Large intestine (tissue), 3 donors: ENCODE results near the gene EXOC4. TPM values are rescaled to one million over a fixed set of nuclear protein-coding genes. Genes with fewer than 3 reads are reported as not detected.
A peak's percentile ranks its signal among the peaks of the same experiment; 100 is the strongest.

Experiments used
- DNase-seq, 2 donors: peaks; one replicate each; pipeline versions ENCODE4 v3.0.0 to v3.0.0-alpha.2; 2013
- H3K27ac ChIP-seq: one replicate; pipeline ENCODE4 v1.5.1; 2013; ENCODE audit warnings: low read length
- H3K27me3 ChIP-seq: 2 replicates; pipeline ENCODE4 v1.6.1; 2013; ENCODE audit warnings: low read length; ENCODE audit not compliant: control insufficient read depth, insufficient read depth
- H3K36me3 ChIP-seq: 2 replicates; pipeline ENCODE4 v1.6.1; 2013; ENCODE audit warnings: low read length; ENCODE audit not compliant: control insufficient read depth, insufficient read depth
- H3K4me1 ChIP-seq: one replicate; pipeline ENCODE4 v1.6.1; 2013; ENCODE audit warnings: low read length; ENCODE audit not compliant: control insufficient read depth, insufficient read depth
- H3K4me3 ChIP-seq: one replicate; pipeline ENCODE4 v1.5.1; 2013; ENCODE audit warnings: low read length
- H3K9me3 ChIP-seq: one replicate; pipeline ENCODE4 v1.6.1; 2013; ENCODE audit warnings: mild to moderate bottlenecking, low read depth, low read length, moderate library complexity; ENCODE audit not compliant: control insufficient read depth
- WGBS: methylation state at CpG from one replicate; pipeline ENCODE4 v1.1.5; 2013; ENCODE audit warnings: low lambda C conversion rate; ENCODE audit not compliant: insufficient coverage; 5-methylcytosine and 5-hydroxymethylcytosine counted together
- polyA plus RNA-seq: library from polyadenylated mRNA; unstranded; fragments of 120-200 nt; gene quantifications from one replicate; pipeline ENCODE4 v1.2.1, GENCODE V29; 2013

EXOC4 gene
- polyA plus RNA-seq, 1 donor = 45.4 TPM

DNA sequence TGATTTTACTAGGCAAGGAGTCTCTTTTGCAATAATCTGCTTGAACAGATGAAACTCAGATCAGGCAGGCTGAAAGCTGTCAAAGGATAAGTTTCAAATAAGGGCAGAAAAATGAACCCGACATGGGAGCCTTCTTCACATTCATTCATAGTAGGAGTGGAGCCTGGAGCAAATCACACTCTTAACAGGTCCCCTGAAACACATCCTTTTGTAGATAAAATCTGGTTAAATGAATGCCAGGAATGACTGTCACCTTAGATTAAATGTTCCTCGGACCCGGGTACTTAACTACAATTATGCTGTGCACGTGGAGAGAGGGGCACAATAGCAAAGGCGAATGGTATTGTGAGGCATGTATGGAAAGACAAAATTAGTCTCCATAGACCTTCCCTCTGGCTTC, 529.6 kb downstream of the EXOC4 start:
- H3K27me3 ChIP-seq = no peaks in the 10 kb centered on the region
- no peaks in the 10 kb centered on the region for H3K4me1 ChIP-seq
- no peak for DNase-seq
- no peak overlapping the region for H3K4me3 ChIP-seq
- H3K36me3 ChIP-seq = no peaks in the 10 kb centered on the region
- 87% methylated on average over 3 of the region's 5 CpGs for WGBS
- H3K9me3 ChIP-seq = no peaks in the 10 kb centered on the region
- no peak overlapping the region for H3K27ac ChIP-seq

DNA sequence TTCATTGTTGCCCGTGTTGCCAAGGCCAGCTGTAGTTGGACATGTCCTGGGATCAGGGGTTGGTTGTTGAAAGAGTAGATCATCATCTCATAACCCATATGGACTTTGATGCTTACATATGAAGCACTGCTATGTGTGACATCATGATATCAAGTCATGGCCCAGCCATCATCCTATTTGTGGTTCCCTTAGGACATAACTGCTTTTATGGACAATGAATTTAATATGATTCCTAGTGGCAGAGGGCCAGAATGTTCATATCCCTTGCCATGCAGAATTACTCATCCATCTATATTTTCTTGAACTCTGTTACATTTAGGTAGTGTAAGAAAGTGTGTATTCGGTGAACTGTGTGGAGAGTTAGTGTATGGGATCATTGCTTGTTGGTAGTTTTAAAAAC, 530.4 kb downstream of the EXOC4 start:
- Histone ChIP-seq H3K9me3 (no peaks in the 10 kb centered on the region), H3K36me3 (no peaks in the 10 kb centered on the region), H3K27ac (no peak overlapping the region), H3K4me1 (no peaks in the 10 kb centered on the region), H3K4me3 (no peak overlapping the region), H3K27me3 (no peaks in the 10 kb centered on the region)
- DNase-seq = no peak
- 100% methylated on average over 1 of the region's 2 CpGs for WGBS

- Histone ChIP-seq H3K27ac (no peak overlapping the region), H3K36me3 (no peaks in the 10 kb centered on the region), H3K9me3 (no peaks in the 10 kb centered on the region), H3K4me3 (no peak overlapping the region), H3K4me1 (no peaks in the 10 kb centered on the region), H3K27me3 (no peaks in the 10 kb centered on the region)
- DNase-seq = peak in 1 of 2 donors; percentile 6
- 86% methylated on average over 1 of the region's 4 CpGs for WGBS
These were observed 531.7 kb downstream of the EXOC4 start for GRCh38 chr7:133784486-133785001.

DNA sequence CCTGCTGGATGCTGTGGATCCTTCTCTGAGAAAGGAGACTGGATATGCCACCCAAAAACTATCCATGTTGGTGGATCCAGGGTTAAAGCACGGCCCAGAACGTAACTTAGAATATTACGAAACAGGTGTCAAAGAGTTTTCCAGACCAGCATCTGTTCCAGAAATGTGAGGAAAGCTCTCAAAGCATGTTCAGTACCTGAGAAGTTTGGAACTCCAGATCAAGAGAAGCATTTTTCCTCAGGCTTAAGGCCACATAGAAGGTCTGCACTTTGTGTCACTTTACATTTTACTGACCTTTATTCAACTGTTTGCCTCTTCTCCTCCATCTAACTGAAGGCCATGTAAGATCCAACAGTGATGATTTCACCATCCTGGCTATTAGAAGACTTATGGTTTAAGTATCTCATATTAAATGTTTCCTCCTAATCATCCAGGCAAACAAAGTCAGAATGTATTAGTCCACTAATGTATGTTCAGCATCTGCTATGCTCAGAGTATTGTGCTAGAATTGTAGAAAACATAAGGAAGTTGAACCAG, 533.6 kb downstream of the EXOC4 start:
- H3K9me3 ChIP-seq = no peaks in the 10 kb centered on the region
- H3K4me1 ChIP-seq = no peaks in the 10 kb centered on the region
- H3K36me3 ChIP-seq = no peaks in the 10 kb centered on the region
- no peak overlapping the region for H3K27ac ChIP-seq
- no peak overlapping the region for H3K4me3 ChIP-seq
- no peaks in the 10 kb centered on the region for H3K27me3 ChIP-seq
- DNase-seq = no peak
- 100% methylated on average over 1 of the region's 3 CpGs for WGBS

- no peak for DNase-seq
These were observed 537.1 kb downstream of the EXOC4 start for GRCh38 chr7:133789974-133790373.

GRCh38 chr7:133790911-133791310, 538.0 kb downstream of the EXOC4 start:
- DNase-seq = no peak
- WGBS = 100% methylated on average over 1 of the region's 4 CpGs
- no peaks in the 10 kb centered on the region for H3K36me3 ChIP-seq
- H3K4me3 ChIP-seq = no peak overlapping the region
- H3K27me3 ChIP-seq = no peaks in the 10 kb centered on the region
- no peaks in the 10 kb centered on the region for H3K4me1 ChIP-seq
- H3K27ac ChIP-seq = no peak overlapping the region
- no peaks in the 10 kb centered on the region for H3K9me3 ChIP-seq

More at GRCh38 chr7:133789974-133790373, 537.1 kb downstream of the EXOC4 start:
- no peak overlapping the region for H3K4me3 ChIP-seq
- H3K36me3 ChIP-seq = no peaks in the 10 kb centered on the region
- H3K4me1 ChIP-seq = no peaks in the 10 kb centered on the region
- H3K9me3 ChIP-seq = no peaks in the 10 kb centered on the region
- WGBS = no CpG with 5 or more reads among the region's 3 CpGs
- H3K27me3 ChIP-seq = no peaks in the 10 kb centered on the region
- no peak overlapping the region for H3K27ac ChIP-seq

GRCh38 chr7:133794479-133794878, 541.6 kb downstream of the EXOC4 start:
- no peaks in the 10 kb centered on the region for H3K9me3 ChIP-seq
- H3K27ac ChIP-seq = no peak overlapping the region
- H3K36me3 ChIP-seq = no peaks in the 10 kb centered on the region
- WGBS = 50% methylated on average over 2 of the region's 2 CpGs
- no peak for DNase-seq
- H3K4me3 ChIP-seq = no peak overlapping the region
- no peaks in the 10 kb centered on the region for H3K4me1 ChIP-seq
- no peaks in the 10 kb centered on the region for H3K27me3 ChIP-seq

GRCh38 chr7:133795068-133795665, 542.3 kb downstream of the EXOC4 start:
- Histone ChIP-seq H3K27ac (no peak overlapping the region), H3K36me3 (no peaks in the 10 kb centered on the region), H3K4me3 (no peak overlapping the region), H3K9me3 (no peaks in the 10 kb centered on the region), H3K4me1 (no peaks in the 10 kb centered on the region), H3K27me3 (no peaks in the 10 kb centered on the region)
- no CpG with 5 or more reads among the region's 2 CpGs for WGBS
- no peak for DNase-seq

GRCh38 chr7:133796782-133797745, 544.2 kb downstream of the EXOC4 start:
- Histone ChIP-seq H3K4me1 (no peaks in the 10 kb centered on the region), H3K27me3 (no peaks in the 10 kb centered on the region), H3K4me3 (no peak overlapping the region), H3K9me3 (no peaks in the 10 kb centered on the region), H3K36me3 (no peaks in the 10 kb centered on the region), H3K27ac (no peak overlapping the region)
- 100% methylated on average over 2 of the region's 11 CpGs for WGBS
- no peak for DNase-seq

GRCh38 chr7:133797818-133798520, 545.1 kb downstream of the EXOC4 start:
- Histone ChIP-seq H3K36me3 (no peaks in the 10 kb centered on the region), H3K9me3 (no peaks in the 10 kb centered on the region), H3K4me3 (no peak overlapping the region), H3K27me3 (no peaks in the 10 kb centered on the region), H3K4me1 (no peaks in the 10 kb centered on the region), H3K27ac (no peak overlapping the region)
- DNase-seq = no peak
- no CpG with 5 or more reads among the region's 3 CpGs for WGBS
